AG08395 (cell line): ENCODE results near the gene ZNF302.
A peak's percentile ranks its signal among the peaks of the same experiment; 100 is the strongest.
"Not testable (repeated sequence)": the region's sequence is repeated elsewhere in the genome, so short reads cannot be mapped to it uniquely, and the experiment has no call there.

Experiments
- DNase-seq: peaks from one replicate; pipeline ENCODE4 v3.0.0; 2012; ENCODE audit warnings: mixed read lengths, low spot score

ZNF302 gene

GRCh38 chr19:34677386-34678084 is at the start of gene ZNF302:
Gene ZNF302, plus strand, starts transcription at chr19:34677678. Its CDS starts 1,127 bp downstream, at chr19:34678805.
- peak; percentile 97 for DNase-seq

- DNase-seq, result no peak
Observed at GRCh38 chr19:34633802-34634201, 43.7 kb upstream of the ZNF302 start.

- DNase-seq, result peak; percentile 49
Observed at GRCh38 chr19:34639491-34640085, 37.9 kb upstream of the ZNF302 start.

GRCh38 chr19:34642241-34642640 is 35.2 kb upstream of the ZNF302 start:
- no peak for DNase-seq

GRCh38 chr19:34644991-34645461 is 32.5 kb upstream of the ZNF302 start:
- DNase-seq, result no peak

GRCh38 chr19:34645551-34645950 is 31.9 kb upstream of the ZNF302 start:
- DNase-seq, result no peak

GRCh38 chr19:34649886-34650543 is 27.5 kb upstream of the ZNF302 start:
- DNase-seq, result no peak

GRCh38 chr19:34651747-34652146 is 25.7 kb upstream of the ZNF302 start:
- no peak for DNase-seq

- DNase-seq, result no peak
Observed at GRCh38 chr19:34654796-34655195, 22.7 kb upstream of the ZNF302 start.

- no peak for DNase-seq
Observed at GRCh38 chr19:34655651-34656050, 21.8 kb upstream of the ZNF302 start.

GRCh38 chr19:34661357-34661756 is 16.1 kb upstream of the ZNF302 start:
- no peak for DNase-seq

GRCh38 chr19:34662919-34663318 is 14.6 kb upstream of the ZNF302 start:
- peak; percentile 9 for DNase-seq

- DNase-seq, result no peak
Observed at GRCh38 chr19:34664168-34664567, 13.3 kb upstream of the ZNF302 start.

- no peak for DNase-seq
Observed at GRCh38 chr19:34664870-34665269, 12.6 kb upstream of the ZNF302 start.

- not testable (repeated sequence) for DNase-seq
Observed at GRCh38 chr19:34665275-34665674, 12.2 kb upstream of the ZNF302 start.

GRCh38 chr19:34666200-34666957 is 11.1 kb upstream of the ZNF302 start:
- DNase-seq, result no peak

- no peak for DNase-seq
Observed at GRCh38 chr19:34666958-34667265, 10.6 kb upstream of the ZNF302 start.

GRCh38 chr19:34667349-34668076 is 10.0 kb upstream of the ZNF302 start:
- no peak for DNase-seq

GRCh38 chr19:34668077-34668689 is 9.3 kb upstream of the ZNF302 start:
- not testable (repeated sequence) for DNase-seq

- DNase-seq, result not testable (repeated sequence)
Observed at GRCh38 chr19:34668690-34669089, 8.8 kb upstream of the ZNF302 start.

GRCh38 chr19:34669305-34669704 is 8.2 kb upstream of the ZNF302 start:
- no peak for DNase-seq
